SK-N-SH (cell line): Measurements from ENCODE around the gene HOXB5. TPM values are rescaled to one million over a fixed set of nuclear protein-coding genes. Genes with fewer than 3 reads are reported as not detected.

ENCODE experiments used
- CTCF ChIA-PET: fragments of 300-600, 350-600 bp; formaldehyde crosslinking; extraction: SDS; loops from one replicate; lab custom pipeline; 2021; lab: Yijun Ruan, JAX
- POLR2A ChIA-PET: fragments of 350-600 bp; sonication (Branson Sonifier 250); formaldehyde crosslinking; extraction: SDS; loops from one replicate; lab custom pipeline; 2020; ENCODE audit warnings: antibody characterized with exemption, inconsistent platforms; lab: Yijun Ruan, JAX
- DNase-seq: peaks from one replicate; pipeline ENCODE4 v3.0.0; 2012
- H2AFZ ChIP-seq: fragments of 200-600 bp; sonication (generic); 2 replicates; pipeline ENCODE4 v1.8.1; 2016; ENCODE audit warnings: antibody characterized with exemption, mild to moderate bottlenecking, low read depth
- H3F3A ChIP-seq: fragments of 200-600 bp; sonication (generic); replicated peaks from 2 replicates; pipeline ENCODE3; 2016; ENCODE audit warnings: antibody characterized with exemption, mild to moderate bottlenecking; ENCODE audit not compliant: insufficient read depth
- H3K27ac ChIP-seq, 2 experiments: fragments of 200-500 bp in 1 of 2; fragments of 200-600 bp in 1 of 2; sonication (Bioruptor generic) in 1 of 2; sonication (generic), shearing (Covaris generic) in 1 of 2; 2 replicates each; pipeline versions ENCODE4 v1.5.1 to v1.6.1; 2014 to 2016; ENCODE audit warnings: low read depth in 2 of 2, inconsistent platforms in 1 of 2, low read length in 1 of 2, mild to moderate bottlenecking in 1 of 2, mixed read lengths in 1 of 2
- H3K27me3 ChIP-seq: fragments of 200-600 bp; sonication (generic), shearing (Covaris generic); 2 replicates; pipeline ENCODE4 v1.6.1; 2016; ENCODE audit warnings: mixed run types; ENCODE audit not compliant: insufficient read depth
- H3K36me3 ChIP-seq, 2 experiments: fragments of 200-500 bp in 1 of 2; fragments of 200-600 bp in 1 of 2; sonication (Bioruptor generic) in 1 of 2; sonication (generic) in 1 of 2; replicated peaks in 1 of 2; 2 replicates each; pipeline versions ENCODE3 to v1.5.1; 2014 to 2016; ENCODE audit warnings: low read length in 1 of 2, mild to moderate bottlenecking in 1 of 2; ENCODE audit not compliant: insufficient read depth in 2 of 2, control insufficient read depth in 1 of 2
- H3K4me1 ChIP-seq, 2 experiments: fragments of 200-500 bp in 1 of 2; fragments of 200-600 bp in 1 of 2; sonication (Bioruptor generic) in 1 of 2; sonication (generic), shearing (Covaris generic) in 1 of 2; 2 replicates each; pipeline versions ENCODE4 v1.5.1 to v1.6.1; 2014 to 2016; ENCODE audit warnings: low read depth in 1 of 2, low read length in 1 of 2, mixed run types in 1 of 2; ENCODE audit not compliant: insufficient read depth in 2 of 2, control insufficient read depth in 1 of 2
- H3K4me2 ChIP-seq: fragments of 200-600 bp; sonication (generic), shearing (Covaris generic); 2 replicates; pipeline ENCODE4 v1.6.1; 2017; ENCODE audit warnings: mixed run types
- H3K4me3 ChIP-seq, 2 experiments: fragments of 200-500 bp in 1 of 2; fragments of 200-600 bp in 1 of 2; sonication (Bioruptor generic) in 1 of 2; sonication (generic), shearing (Covaris generic) in 1 of 2; 2 replicates each; pipeline versions ENCODE4 v1.5.1 to v1.8.1; 2014 to 2016; ENCODE audit warnings: low read depth in 2 of 2, inconsistent platforms in 1 of 2, low read length in 1 of 2, mild to moderate bottlenecking in 1 of 2, mixed read lengths in 1 of 2, moderate library complexity in 1 of 2
- H3K79me2 ChIP-seq: fragments of 200-600 bp; sonication (generic); 2 replicates; pipeline ENCODE4 v1.8.1; 2017; ENCODE audit warnings: mild to moderate bottlenecking; ENCODE audit not compliant: insufficient read depth
- H3K9ac ChIP-seq: fragments of 200-600 bp; sonication (generic); 2 replicates; pipeline ENCODE4 v1.6.1; 2017; ENCODE audit warnings: mixed run types
- H3K9me2 ChIP-seq: fragments of 200-600 bp; sonication (generic); 2 replicates; pipeline ENCODE4 v1.6.1; 2017; ENCODE audit warnings: mixed run types
- H3K9me3 ChIP-seq: fragments of 200-600 bp; sonication (generic); 2 replicates; pipeline ENCODE4 v1.6.1; 2017; ENCODE audit warnings: mixed run types, mild to moderate bottlenecking, moderate library complexity
- H4K20me1 ChIP-seq: fragments of 200-600 bp; sonication (generic); 2 replicates; pipeline ENCODE4 v1.6.1; 2017; ENCODE audit warnings: mild to moderate bottlenecking, mixed run types; ENCODE audit not compliant: insufficient read depth
- EP300 ChIP-seq, 2 experiments: IDR thresholded peaks; 2 replicates each; pipeline versions ENCODE4 v1.4.0 to v1.6.1; 2012; ENCODE audit warnings: borderline replicate concordance in 1 of 2, low read depth in 1 of 2, low read length in 1 of 2
- EZH2phosphoT487 ChIP-seq: fragments of 200-600 bp; sonication (generic); IDR thresholded peaks from 2 replicates; pipeline ENCODE4 v1.6.1; 2017; ENCODE audit warnings: low read depth, mixed run types, mild to moderate bottlenecking, antibody characterized with exemption, moderate library complexity, borderline replicate concordance
- FOSL2 ChIP-seq: IDR thresholded peaks from 2 replicates; pipeline ENCODE4 v1.4.0; 2012; ENCODE audit warnings: low read depth, mild to moderate bottlenecking, moderate library complexity, borderline replicate concordance
- JUND ChIP-seq: IDR thresholded peaks from 2 replicates; pipeline ENCODE4 v1.4.0; 2012
- MEF2A ChIP-seq: IDR thresholded peaks from 2 replicates; pipeline ENCODE4 v1.4.0; 2012; ENCODE audit warnings: low read depth, borderline replicate concordance
- NRF1 ChIP-seq: IDR thresholded peaks from 2 replicates; pipeline ENCODE4 v1.6.1; 2012; ENCODE audit warnings: low read depth, mild to moderate bottlenecking, low read length
- RCOR1 ChIP-seq: fragments of 150-350 bp; IDR thresholded peaks from 2 replicates; pipeline ENCODE4 v1.6.1; 2017; ENCODE audit warnings: antibody characterized with exemption, low read length
- SIN3A ChIP-seq: IDR thresholded peaks from 2 replicates; pipeline ENCODE4 v1.6.1; 2012; ENCODE audit warnings: low read depth, mild to moderate bottlenecking, low read length, moderate library complexity, borderline replicate concordance
- SMC3 ChIP-seq: IDR thresholded peaks from 2 replicates; pipeline ENCODE4 v1.6.1; 2012; ENCODE audit warnings: low read depth, low read length, improper control_type of control experiment
- TAF1 ChIP-seq: IDR thresholded peaks from 2 replicates; pipeline ENCODE4 v1.6.1; 2012; ENCODE audit warnings: low read depth, mild to moderate bottlenecking, low read length, moderate library complexity, borderline replicate concordance
- TCF12 ChIP-seq: IDR thresholded peaks from 2 replicates; pipeline ENCODE4 v1.4.0; 2012
- TEAD4 ChIP-seq: IDR thresholded peaks from 2 replicates; pipeline ENCODE4 v1.4.0; 2012; ENCODE audit warnings: mild to moderate bottlenecking, borderline replicate concordance; ENCODE audit not compliant: insufficient read depth
- WGBS: methylation state at CpG from one replicate; pipeline ENCODE4 v1.1.6; 2017; ENCODE audit warnings: low lambda C conversion rate; 5-methylcytosine and 5-hydroxymethylcytosine counted together
- polyA plus RNA-seq, 3 experiments: library from polyadenylated mRNA; depleted of rRNA; stranded (reverse); fragments of >200 nt; gene quantifications; 2 replicates each; pipeline ENCODE4 v1.2.3, GENCODE V29; 2012
- TF ChIP-seq, protein P1 (sequence below): IDR thresholded peaks from 2 replicates; pipeline ENCODE4; 2012
- TF ChIP-seq, protein P2 (sequence below): fragments of 150-350 bp; IDR thresholded peaks from 2 replicates; pipeline ENCODE4 v1.6.1; 2016; ENCODE audit warnings: mild to moderate bottlenecking, low read depth, low read length
- TF ChIP-seq, protein P3 (sequence below): fragments of 150-350 bp; IDR thresholded peaks from 2 replicates; pipeline ENCODE4 v1.6.1; 2017; ENCODE audit warnings: antibody characterized with exemption, low read length, low read depth, borderline replicate concordance
- TF ChIP-seq, protein P4 (sequence below): IDR thresholded peaks from 2 replicates; pipeline ENCODE4 v1.4.0; 2012; ENCODE audit warnings: low read depth

Gene HOXB5
- polyA plus RNA-seq, 1 of the 3 experiments (the other 2 are of a cell fraction): not detected

GRCh38 chr17:48592057-48592514 lies 1.5 kb downstream of the HOXB5 start:
- no peak overlapping the region for H3K27ac ChIP-seq
- no peak overlapping the region for H3K4me3 ChIP-seq
- no peaks in the 10 kb centered on the region for H3K9me3 ChIP-seq
- H3F3A ChIP-seq: peaks cover 4% of the 10 kb centered on the region
- WGBS: 28% methylated on average over 33 of the region's 33 CpGs
- CTCF ChIA-PET: interaction anchor here (1.1 to 2.0 kb wide), 17 partner anchors 14 to 440 kb away, joined by 3 to 15 read pairs (median 4); no protein-coding TSS in a partner anchor
- H3K9ac ChIP-seq: no peak overlapping the region
- peaks cover 98% of the 10 kb centered on the region for H3K27me3 ChIP-seq
- H3K4me1 ChIP-seq: 0 out of 4 replicates have a peak, but pooled peaks cover 0 to 4% of the 10 kb centered on the region in 2 experiments
- TF ChIP-seq, protein P1, sequence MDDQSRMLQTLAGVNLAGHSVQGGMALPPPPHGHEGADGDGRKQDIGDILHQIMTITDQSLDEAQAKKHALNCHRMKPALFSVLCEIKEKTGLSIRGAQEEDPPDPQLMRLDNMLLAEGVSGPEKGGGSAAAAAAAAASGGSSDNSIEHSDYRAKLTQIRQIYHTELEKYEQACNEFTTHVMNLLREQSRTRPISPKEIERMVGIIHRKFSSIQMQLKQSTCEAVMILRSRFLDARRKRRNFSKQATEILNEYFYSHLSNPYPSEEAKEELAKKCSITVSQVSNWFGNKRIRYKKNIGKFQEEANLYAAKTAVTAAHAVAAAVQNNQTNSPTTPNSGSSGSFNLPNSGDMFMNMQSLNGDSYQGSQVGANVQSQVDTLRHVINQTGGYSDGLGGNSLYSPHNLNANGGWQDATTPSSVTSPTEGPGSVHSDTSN: no peak
- no peak for TF ChIP-seq TEAD4
- TF ChIP-seq NRF1: no peak
- no peak for TF ChIP-seq TCF12
- TF ChIP-seq JUND: no peak
- TF ChIP-seq RCOR1: no peak
- no peak for TF ChIP-seq FOSL2
- TF ChIP-seq SMC3: no peak
- no peak for TF ChIP-seq EZH2phosphoT487
- TF ChIP-seq MEF2A: no peak
- no peak for TF ChIP-seq SIN3A
- TF ChIP-seq, protein P2, sequence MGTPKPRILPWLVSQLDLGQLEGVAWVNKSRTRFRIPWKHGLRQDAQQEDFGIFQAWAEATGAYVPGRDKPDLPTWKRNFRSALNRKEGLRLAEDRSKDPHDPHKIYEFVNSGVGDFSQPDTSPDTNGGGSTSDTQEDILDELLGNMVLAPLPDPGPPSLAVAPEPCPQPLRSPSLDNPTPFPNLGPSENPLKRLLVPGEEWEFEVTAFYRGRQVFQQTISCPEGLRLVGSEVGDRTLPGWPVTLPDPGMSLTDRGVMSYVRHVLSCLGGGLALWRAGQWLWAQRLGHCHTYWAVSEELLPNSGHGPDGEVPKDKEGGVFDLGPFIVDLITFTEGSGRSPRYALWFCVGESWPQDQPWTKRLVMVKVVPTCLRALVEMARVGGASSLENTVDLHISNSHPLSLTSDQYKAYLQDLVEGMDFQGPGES: no peak
- TF ChIP-seq EP300 (IDR thresholded peaks at IDR 0.05; ENCODE audit: borderline replicate concordance in 1 of 2, low read depth in 1 of 2, low read length in 1 of 2): no peak
- TF ChIP-seq, protein P3, sequence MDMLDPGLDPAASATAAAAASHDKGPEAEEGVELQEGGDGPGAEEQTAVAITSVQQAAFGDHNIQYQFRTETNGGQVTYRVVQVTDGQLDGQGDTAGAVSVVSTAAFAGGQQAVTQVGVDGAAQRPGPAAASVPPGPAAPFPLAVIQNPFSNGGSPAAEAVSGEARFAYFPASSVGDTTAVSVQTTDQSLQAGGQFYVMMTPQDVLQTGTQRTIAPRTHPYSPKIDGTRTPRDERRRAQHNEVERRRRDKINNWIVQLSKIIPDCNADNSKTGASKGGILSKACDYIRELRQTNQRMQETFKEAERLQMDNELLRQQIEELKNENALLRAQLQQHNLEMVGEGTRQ: no peak
- no peak for TF ChIP-seq TAF1
- TF ChIP-seq, protein P4, sequence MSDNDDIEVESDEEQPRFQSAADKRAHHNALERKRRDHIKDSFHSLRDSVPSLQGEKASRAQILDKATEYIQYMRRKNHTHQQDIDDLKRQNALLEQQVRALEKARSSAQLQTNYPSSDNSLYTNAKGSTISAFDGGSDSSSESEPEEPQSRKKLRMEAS: no peak
- TF ChIP-seq, all 33 proteins: peak for 0
- no peaks in the 10 kb centered on the region for H3K36me3 ChIP-seq
- H2AFZ ChIP-seq: no peak overlapping the region
- POLR2A ChIA-PET: interaction anchor here (0.6 kb wide), 1 partner anchor 399 kb away, joined by 3 read pairs; no protein-coding TSS in a partner anchor
- H3K4me2 ChIP-seq: no peak overlapping the region
- H3K9me2 ChIP-seq: no peaks in the 10 kb centered on the region
- no peaks in the 10 kb centered on the region for H3K79me2 ChIP-seq
- DNase-seq: no peak
- no peaks in the 10 kb centered on the region for H4K20me1 ChIP-seq
